GM10248 (cell line): ENCODE data around the gene SYNE2.

Experiments used
- CTCF ChIA-PET: fragments of 300-600 bp; sonication (Branson Sonifier 250); formaldehyde crosslinking; extraction: SDS; loops from one replicate; lab custom pipeline; 2021; ENCODE audit warnings: antibody characterized with exemption; lab: Yijun Ruan, JAX
- POLR2A ChIA-PET: fragments of 350-650 bp; sonication (Branson Sonifier 250); formaldehyde crosslinking; extraction: SDS; loops from one replicate; lab custom pipeline; 2020; ENCODE audit warnings: antibody characterized with exemption; lab: Yijun Ruan, JAX
- DNase-seq: peaks from one replicate; pipeline ENCODE4 v3.0.0; 2012; ENCODE audit errors: extremely low spot score
- TF ChIP-seq, protein P1 (sequence below): IDR thresholded peaks from 2 replicates; pipeline ENCODE4 v1.5.1; 2012; ENCODE audit warnings: mild to moderate bottlenecking, low read depth; ENCODE audit errors: extremely low read depth, missing control alignments, control extremely low read depth

The SYNE2 gene

DNA sequence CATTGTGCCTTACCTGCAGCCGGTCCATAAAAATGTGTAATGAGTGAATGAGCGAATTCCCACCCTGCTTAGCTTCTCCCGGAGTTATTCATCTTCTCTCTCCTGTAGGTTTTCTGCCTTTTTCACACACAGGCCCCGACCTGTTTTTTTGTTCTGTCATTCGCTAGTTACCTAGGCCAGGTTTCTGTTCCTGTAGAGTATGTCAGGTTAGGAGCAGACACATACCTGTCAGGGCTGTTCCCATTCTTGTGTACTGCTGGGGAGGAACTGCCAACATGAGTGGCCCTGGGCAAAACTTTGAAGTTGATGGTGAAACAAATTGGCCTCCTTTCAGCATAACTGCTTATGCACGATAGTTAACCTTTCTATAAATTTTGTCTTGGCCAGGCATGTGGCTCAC is 140.1 kb downstream of the SYNE2 start:
- ChIA-PET CTCF (interaction anchor here (1.0 to 1.7 kb wide), 2 partner anchors 14 to 83 kb away, joined by 3 read pairs; no protein-coding TSS in a partner anchor), POLR2A (no interaction called here)
- DNase-seq = no peak
- TF ChIP-seq, protein P1, sequence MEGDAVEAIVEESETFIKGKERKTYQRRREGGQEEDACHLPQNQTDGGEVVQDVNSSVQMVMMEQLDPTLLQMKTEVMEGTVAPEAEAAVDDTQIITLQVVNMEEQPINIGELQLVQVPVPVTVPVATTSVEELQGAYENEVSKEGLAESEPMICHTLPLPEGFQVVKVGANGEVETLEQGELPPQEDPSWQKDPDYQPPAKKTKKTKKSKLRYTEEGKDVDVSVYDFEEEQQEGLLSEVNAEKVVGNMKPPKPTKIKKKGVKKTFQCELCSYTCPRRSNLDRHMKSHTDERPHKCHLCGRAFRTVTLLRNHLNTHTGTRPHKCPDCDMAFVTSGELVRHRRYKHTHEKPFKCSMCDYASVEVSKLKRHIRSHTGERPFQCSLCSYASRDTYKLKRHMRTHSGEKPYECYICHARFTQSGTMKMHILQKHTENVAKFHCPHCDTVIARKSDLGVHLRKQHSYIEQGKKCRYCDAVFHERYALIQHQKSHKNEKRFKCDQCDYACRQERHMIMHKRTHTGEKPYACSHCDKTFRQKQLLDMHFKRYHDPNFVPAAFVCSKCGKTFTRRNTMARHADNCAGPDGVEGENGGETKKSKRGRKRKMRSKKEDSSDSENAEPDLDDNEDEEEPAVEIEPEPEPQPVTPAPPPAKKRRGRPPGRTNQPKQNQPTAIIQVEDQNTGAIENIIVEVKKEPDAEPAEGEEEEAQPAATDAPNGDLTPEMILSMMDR = no peak

DNA sequence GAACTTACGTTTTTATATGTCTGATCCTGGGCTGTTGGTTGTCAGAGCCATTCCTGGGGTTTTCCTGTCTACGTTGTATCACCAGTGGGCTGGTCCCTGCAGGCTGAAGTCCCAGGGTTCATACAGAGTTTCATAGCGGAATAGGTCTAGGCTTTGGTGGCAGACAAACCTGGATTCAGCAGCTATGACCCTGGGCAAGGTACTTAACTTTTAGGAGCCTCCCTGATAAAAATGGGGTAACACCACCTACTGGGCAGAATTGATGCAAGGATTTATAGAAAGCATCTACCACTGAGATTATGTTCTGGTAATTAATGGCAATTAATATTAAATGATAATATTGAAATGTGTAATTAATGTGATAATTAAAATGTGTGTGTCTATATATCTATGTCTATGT is 141.2 kb downstream of the SYNE2 start:
- CTCF ChIA-PET = interaction anchor here (1.0 kb wide), 1 partner anchor 39 kb away, joined by 4 read pairs; no protein-coding TSS in a partner anchor
- no peak for DNase-seq
- TF ChIP-seq, protein P1 = no peak
- POLR2A ChIA-PET = no interaction called here

DNA sequence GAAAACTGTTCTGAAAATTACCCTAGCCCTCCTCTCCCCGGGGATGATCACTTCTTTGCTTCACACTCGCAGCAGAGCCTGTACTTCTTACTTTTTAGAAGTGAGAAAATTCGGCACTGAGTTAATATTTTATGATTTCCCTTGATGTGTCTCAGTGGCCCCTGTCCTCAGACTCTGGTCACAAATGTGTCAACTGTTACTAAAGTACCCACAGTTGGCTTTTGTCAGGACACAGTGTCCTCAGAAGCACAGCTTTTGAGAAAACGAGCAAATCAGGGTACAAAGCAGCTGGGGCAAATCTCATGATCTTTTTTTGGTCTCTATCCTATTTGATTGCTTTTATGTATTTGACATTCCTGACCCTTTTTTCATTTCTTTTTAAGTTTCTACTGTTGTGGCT is 142.5 kb downstream of the SYNE2 start:
- TF ChIP-seq, protein P1 = no peak
- CTCF ChIA-PET = interaction anchor here (0.9 kb wide), 1 partner anchor 308 kb away, joined by 3 read pairs; no protein-coding TSS in a partner anchor
- POLR2A ChIA-PET = no interaction called here
- no peak for DNase-seq

DNA sequence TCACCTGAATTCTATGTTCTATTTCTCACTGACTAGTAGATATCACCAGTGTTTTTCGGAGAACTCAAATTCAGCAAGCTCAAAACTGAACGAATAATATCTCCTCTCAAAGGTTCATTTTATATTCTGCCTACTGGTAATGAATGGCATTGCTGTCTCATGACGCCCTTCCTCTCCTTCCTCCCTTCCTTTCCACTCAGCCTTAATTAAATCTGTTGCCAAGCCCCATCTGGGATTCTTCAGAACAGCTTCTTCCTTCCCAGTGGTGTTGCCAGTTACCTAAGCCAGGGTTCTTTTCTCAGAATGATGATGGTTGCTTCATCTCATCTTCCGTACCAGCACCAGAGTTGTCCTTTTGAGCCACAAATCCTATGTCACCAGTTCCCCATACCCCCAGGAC is 143.2 kb downstream of the SYNE2 start:
- no peak for DNase-seq
- TF ChIP-seq, protein P1 = no peak
- ChIA-PET CTCF (interaction anchor here (0.9 to 1.5 kb wide), 2 partner anchors 8 to 307 kb away, joined by 3 to 4 read pairs; no protein-coding TSS in a partner anchor), POLR2A (no interaction called here)

DNA sequence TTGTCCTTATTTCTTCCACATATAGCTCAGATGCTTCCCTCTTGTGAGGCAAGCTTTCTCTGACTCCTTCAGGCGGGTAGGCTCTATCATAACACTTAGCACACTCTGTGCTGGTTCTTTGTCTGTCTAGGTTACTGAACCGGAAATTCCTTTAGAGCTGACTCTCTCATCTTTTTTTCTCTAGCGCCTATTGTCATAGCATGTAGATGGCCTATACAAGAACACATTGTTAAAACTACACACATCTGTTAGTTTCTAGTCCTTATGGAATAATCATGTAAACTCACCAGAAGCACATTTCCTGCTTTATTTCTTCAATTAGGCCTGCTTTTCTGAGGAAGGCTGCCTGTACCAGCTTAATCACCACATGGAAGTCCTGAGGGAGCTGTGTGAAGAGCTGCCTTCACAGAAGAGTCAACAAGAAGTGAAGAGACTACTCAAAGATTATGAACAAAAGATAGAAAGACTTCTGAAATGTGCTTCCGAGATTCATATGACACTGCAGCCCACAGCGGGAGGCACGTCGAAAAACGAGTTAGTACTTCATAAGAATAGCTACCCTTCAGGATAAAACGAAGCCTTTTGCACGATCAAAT is 143.9 kb downstream of the SYNE2 start:
- ChIA-PET CTCF (interaction anchor here (1.5 to 1.9 kb wide), 2 partner anchors 9 to 17 kb away, joined by 4 to 7 read pairs; no protein-coding TSS in a partner anchor), POLR2A (no interaction called here)
- TF ChIP-seq, protein P1 = no peak
- no peak for DNase-seq

DNA sequence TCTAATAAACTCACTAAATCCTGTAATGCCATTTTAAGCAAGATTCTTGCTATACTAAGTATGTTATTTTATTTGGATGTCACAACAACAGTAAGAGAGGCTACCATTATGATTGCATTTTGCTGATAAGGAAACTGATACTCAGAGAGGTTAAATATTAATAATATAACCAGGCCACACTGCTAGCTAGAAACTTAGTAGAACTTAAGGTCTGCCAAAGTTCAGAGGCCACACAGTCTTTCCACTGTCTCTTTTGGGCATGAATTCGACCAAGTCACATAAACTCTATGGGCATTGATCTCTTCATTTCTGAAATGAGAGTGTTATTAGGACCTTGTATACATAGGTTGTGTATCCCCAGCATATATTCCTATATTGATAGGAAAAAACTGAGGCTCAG is 147.9 kb downstream of the SYNE2 start:
- DNase-seq = no peak
- TF ChIP-seq, protein P1 = no peak
- CTCF ChIA-PET = no interaction called here
- POLR2A ChIA-PET = no interaction called here

DNA sequence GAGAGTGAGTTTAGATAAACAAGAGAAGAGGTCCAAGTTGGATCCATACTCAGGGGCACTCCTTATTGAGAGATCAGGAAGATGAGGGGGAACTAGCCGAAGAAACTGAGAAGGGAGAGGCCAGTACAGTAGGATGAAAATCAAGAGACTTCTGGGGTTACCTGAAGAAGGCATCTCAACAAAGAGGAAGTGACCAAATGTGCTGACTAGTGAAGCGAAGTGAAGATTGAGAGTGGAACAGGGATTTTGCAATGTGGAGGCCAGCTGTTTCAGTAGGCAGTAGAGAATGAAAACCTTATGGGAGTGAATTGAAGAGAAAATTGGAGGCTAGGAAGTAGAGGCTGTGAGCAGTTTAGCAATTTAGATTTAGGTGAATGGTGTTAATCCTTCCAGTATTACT is 153.0 kb downstream of the SYNE2 start:
- TF ChIP-seq, protein P1 = no peak
- no peak for DNase-seq
- CTCF ChIA-PET = interaction anchor here (1.5 kb wide), 1 partner anchor 17 kb away, joined by 3 read pairs; no protein-coding TSS in a partner anchor
- POLR2A ChIA-PET = no interaction called here
